ENCODE measurements around the gene RCL1.

The RCL1 gene

GRCh38 chr9:4756420-4756819 is 36.3 kb upstream of the RCL1 start:
- no peak for TF ChIP-seq CTCF (IDR thresholded peaks at IDR 0.05)

- TF ChIP-seq CTCF (IDR thresholded peaks at IDR 0.05) = no peak
These were observed 32.6 kb upstream of the RCL1 start for GRCh38 chr9:4760122-4760521.

GRCh38 chr9:4762108-4762885 is 30.4 kb upstream of the RCL1 start:
- peak; percentile 85 for TF ChIP-seq CTCF (IDR thresholded peaks at IDR 0.05)

- TF ChIP-seq CTCF (IDR thresholded peaks at IDR 0.05) = no peak
These were observed 29.7 kb upstream of the RCL1 start for GRCh38 chr9:4762886-4763541.

- no peak for TF ChIP-seq CTCF (IDR thresholded peaks at IDR 0.05)
These were observed 28.7 kb upstream of the RCL1 start for GRCh38 chr9:4764033-4764432.

- TF ChIP-seq CTCF (IDR thresholded peaks at IDR 0.05) = no peak
These were observed 24.1 kb upstream of the RCL1 start for GRCh38 chr9:4768681-4769080.

GRCh38 chr9:4769321-4770080 is 23.2 kb upstream of the RCL1 start:
- no peak for TF ChIP-seq CTCF (IDR thresholded peaks at IDR 0.05)
